Neural progenitor cell (in vitro differentiated cells): Measurements from ENCODE around the gene EPSTI1.

Experiments used
- EZH2 ChIP-seq: fragments of 200-600 bp; sonication (generic); IDR thresholded peaks from 2 replicates; pipeline ENCODE4 v1.6.1; 2017; ENCODE audit warnings: antibody characterized with exemption, mild to moderate bottlenecking, moderate library complexity
- EZH2phosphoT487 ChIP-seq: fragments of 200-600 bp; sonication (generic); IDR thresholded peaks from 2 replicates; pipeline ENCODE4 v1.6.1; 2017; ENCODE audit warnings: antibody characterized with exemption
- TF ChIP-seq, protein P1 (sequence below): fragments of 200-600 bp; sonication (generic); IDR thresholded peaks from 2 replicates; pipeline ENCODE4 v1.5.1; 2017; ENCODE audit warnings: antibody characterized with exemption, mild to moderate bottlenecking

DNA sequence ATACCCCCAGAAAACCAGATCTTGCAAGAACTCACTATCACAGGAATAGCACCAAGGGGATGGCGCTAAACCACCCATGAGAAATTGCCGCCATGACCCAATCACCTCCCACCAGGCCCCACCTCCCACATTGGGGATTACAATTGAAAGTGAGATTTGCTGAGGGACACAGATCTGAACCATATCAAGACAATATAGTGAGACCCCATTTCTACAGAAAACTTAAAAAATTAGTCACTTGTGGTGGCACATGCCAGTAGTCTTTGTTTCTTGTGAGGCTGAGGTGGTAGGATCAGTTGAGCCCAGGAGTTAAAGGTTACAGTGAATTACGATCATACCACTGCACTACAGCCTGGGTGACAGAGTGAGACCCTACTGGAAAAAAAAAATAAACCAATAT lies 41.0 kb upstream of the EPSTI1 start:
- TF ChIP-seq, protein P1, sequence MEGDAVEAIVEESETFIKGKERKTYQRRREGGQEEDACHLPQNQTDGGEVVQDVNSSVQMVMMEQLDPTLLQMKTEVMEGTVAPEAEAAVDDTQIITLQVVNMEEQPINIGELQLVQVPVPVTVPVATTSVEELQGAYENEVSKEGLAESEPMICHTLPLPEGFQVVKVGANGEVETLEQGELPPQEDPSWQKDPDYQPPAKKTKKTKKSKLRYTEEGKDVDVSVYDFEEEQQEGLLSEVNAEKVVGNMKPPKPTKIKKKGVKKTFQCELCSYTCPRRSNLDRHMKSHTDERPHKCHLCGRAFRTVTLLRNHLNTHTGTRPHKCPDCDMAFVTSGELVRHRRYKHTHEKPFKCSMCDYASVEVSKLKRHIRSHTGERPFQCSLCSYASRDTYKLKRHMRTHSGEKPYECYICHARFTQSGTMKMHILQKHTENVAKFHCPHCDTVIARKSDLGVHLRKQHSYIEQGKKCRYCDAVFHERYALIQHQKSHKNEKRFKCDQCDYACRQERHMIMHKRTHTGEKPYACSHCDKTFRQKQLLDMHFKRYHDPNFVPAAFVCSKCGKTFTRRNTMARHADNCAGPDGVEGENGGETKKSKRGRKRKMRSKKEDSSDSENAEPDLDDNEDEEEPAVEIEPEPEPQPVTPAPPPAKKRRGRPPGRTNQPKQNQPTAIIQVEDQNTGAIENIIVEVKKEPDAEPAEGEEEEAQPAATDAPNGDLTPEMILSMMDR: no peak
- TF ChIP-seq EZH2: no peak
- TF ChIP-seq EZH2phosphoT487: no peak
